CD4-positive, alpha-beta T cell (primary cell): ENCODE data around the gene ARAP2. TPM values are rescaled to one million over a fixed set of nuclear protein-coding genes. Genes with fewer than 3 reads are reported as not detected.
A peak's percentile ranks its signal among the peaks of the same experiment; 100 is the strongest.

Experiments used
- ATAC-seq: fragments of 200-7000 bp; cut with Tn5 transposase; one replicate; pipeline ENCODE4 v1.10.0; 2022; ENCODE audit warnings: mild to moderate bottlenecking; ENCODE audit not compliant: poor library complexity
- CTCF ChIA-PET: fragments of 350-600 bp; sonication (Branson Sonifier 250); formaldehyde crosslinking; loops from one replicate; lab custom pipeline; 2021; ENCODE audit warnings: antibody characterized with exemption, inconsistent platforms; lab: Charles Lee
- POLR2A ChIA-PET: fragments of 350-600 bp; sonication (Branson Sonifier 250); formaldehyde crosslinking; loops from one replicate; lab custom pipeline; 2021; ENCODE audit warnings: antibody characterized with exemption, inconsistent platforms; lab: Charles Lee
- DNase-seq, 14 experiments: peaks; one replicate each; pipeline ENCODE4 v3.0.0-alpha.2; 2013 to 2020; ENCODE audit warnings: mixed read lengths in 2 of 14
- H3K27ac ChIP-seq, 2 donors: one replicate each; pipeline versions ENCODE4 v1.5.1 to v1.7.0; 2013; ENCODE audit warnings: low read length in 2 of 2, low read depth in 1 of 2, mild to moderate bottlenecking in 1 of 2
- H3K27me3 ChIP-seq, 2 experiments: 1 replicate in 1 of 2; 2 replicates in 1 of 2; pipeline versions ENCODE4 v1.6.1 to v1.7.0; 2013; ENCODE audit warnings: low read length in 2 of 2, control low read depth in 1 of 2, mild to moderate bottlenecking in 1 of 2, moderate library complexity in 1 of 2; ENCODE audit not compliant: insufficient read depth in 2 of 2, control insufficient read depth in 1 of 2
- H3K36me3 ChIP-seq: one replicate; pipeline ENCODE4 v1.6.1; 2013; ENCODE audit warnings: low read length, control low read depth; ENCODE audit not compliant: insufficient read depth
- H3K4me1 ChIP-seq: one replicate; pipeline ENCODE4 v1.6.1; 2013; ENCODE audit warnings: low read length, control low read depth; ENCODE audit not compliant: insufficient read depth
- H3K4me3 ChIP-seq: one replicate; pipeline ENCODE4 v1.5.1; 2013; ENCODE audit warnings: mild to moderate bottlenecking, low read length, moderate library complexity
- H3K9me3 ChIP-seq, 2 experiments: 1 replicate in 1 of 2; 2 replicates in 1 of 2; pipeline versions ENCODE4 v1.6.1 to v1.7.0; 2013; ENCODE audit warnings: low read length in 2 of 2, mild to moderate bottlenecking in 2 of 2, control low read depth in 1 of 2, moderate library complexity in 1 of 2; ENCODE audit not compliant: control insufficient read depth in 1 of 2, insufficient read depth in 1 of 2
- H3K27ac Mint-ChIP-seq: one replicate; pipeline ENCODE4 v1.8.0; 2020; ENCODE audit warnings: mixed read lengths
- H3K27me3 Mint-ChIP-seq: one replicate; pipeline ENCODE4 v1.8.0; 2021; ENCODE audit warnings: mixed read lengths
- H3K36me3 Mint-ChIP-seq: one replicate; pipeline ENCODE4 v1.8.0; 2021; ENCODE audit warnings: low read depth, mixed read lengths
- H3K4me1 Mint-ChIP-seq: one replicate; pipeline ENCODE4 v1.8.0; 2021; ENCODE audit warnings: low read depth, mixed read lengths
- H3K4me3 Mint-ChIP-seq: one replicate; pipeline ENCODE4 v1.8.0; 2020; ENCODE audit warnings: mild to moderate bottlenecking, mixed read lengths
- H3K9me3 Mint-ChIP-seq: one replicate; pipeline ENCODE4 v1.8.0; 2020; ENCODE audit warnings: mixed read lengths
- intact Hi-C, 2 experiments: fragments of 100-400 bp; cut with DNase I in 1 of 2; cut with micrococcal nuclease in 1 of 2; formaldehyde crosslinking; loops; one replicate each; pipeline versions ENCODE4 v1.15.1 to v1.9.0; 2023 to 2025; cut with DNase I, micrococcal nuclease
- total RNA-seq, 174 experiments: library from RNA in 2 of 174; stranded (reverse) in 2 of 174; gene quantifications; one replicate each; pipeline ENCODE4 v1.2.3 and lab custom pipeline; 2021 to 2026
- TF ChIP-seq, protein P1 (sequence below): fragments of 200-600 bp; IDR thresholded peaks from one replicate; pipeline ENCODE4 v1.8.0; 2022; ENCODE audit warnings: antibody characterized with exemption, mild to moderate bottlenecking

The ARAP2 gene
- total RNA-seq, 2 experiments from 2014 or later: 54.3 to 63.4 TPM

- intact Hi-C loops: no loop called here
- Mint-ChIP-seq H3K27ac (no peak overlapping the region), H3K27me3 (no peaks in the 10 kb centered on the region), H3K4me1 (peaks cover 36% of the 10 kb centered on the region), H3K36me3 (no peaks in the 10 kb centered on the region), H3K9me3 (no peaks in the 10 kb centered on the region), H3K4me3 (no peak overlapping the region)
- CTCF ChIA-PET: interaction anchor here (0.8 kb wide), 1 partner anchor 17 kb away, joined by 3 read pairs; no protein-coding TSS in a partner anchor
- Histone ChIP-seq H3K4me1 (no peaks in the 10 kb centered on the region), H3K27ac (no peak overlapping the region), H3K36me3 (no peaks in the 10 kb centered on the region), H3K4me3 (no peak overlapping the region), H3K9me3 (peaks cover 0 to 5% of the 10 kb centered on the region in 2 experiments), H3K27me3 (no peaks in the 10 kb centered on the region)
- TF ChIP-seq, protein P1, sequence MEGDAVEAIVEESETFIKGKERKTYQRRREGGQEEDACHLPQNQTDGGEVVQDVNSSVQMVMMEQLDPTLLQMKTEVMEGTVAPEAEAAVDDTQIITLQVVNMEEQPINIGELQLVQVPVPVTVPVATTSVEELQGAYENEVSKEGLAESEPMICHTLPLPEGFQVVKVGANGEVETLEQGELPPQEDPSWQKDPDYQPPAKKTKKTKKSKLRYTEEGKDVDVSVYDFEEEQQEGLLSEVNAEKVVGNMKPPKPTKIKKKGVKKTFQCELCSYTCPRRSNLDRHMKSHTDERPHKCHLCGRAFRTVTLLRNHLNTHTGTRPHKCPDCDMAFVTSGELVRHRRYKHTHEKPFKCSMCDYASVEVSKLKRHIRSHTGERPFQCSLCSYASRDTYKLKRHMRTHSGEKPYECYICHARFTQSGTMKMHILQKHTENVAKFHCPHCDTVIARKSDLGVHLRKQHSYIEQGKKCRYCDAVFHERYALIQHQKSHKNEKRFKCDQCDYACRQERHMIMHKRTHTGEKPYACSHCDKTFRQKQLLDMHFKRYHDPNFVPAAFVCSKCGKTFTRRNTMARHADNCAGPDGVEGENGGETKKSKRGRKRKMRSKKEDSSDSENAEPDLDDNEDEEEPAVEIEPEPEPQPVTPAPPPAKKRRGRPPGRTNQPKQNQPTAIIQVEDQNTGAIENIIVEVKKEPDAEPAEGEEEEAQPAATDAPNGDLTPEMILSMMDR: no peak
- no peak for DNase-seq
- ATAC-seq: no peak
- POLR2A ChIA-PET: no interaction called here
Measured at GRCh38 chr4:36264207-36264826, 20.0 kb upstream of the ARAP2 start.

DNA sequence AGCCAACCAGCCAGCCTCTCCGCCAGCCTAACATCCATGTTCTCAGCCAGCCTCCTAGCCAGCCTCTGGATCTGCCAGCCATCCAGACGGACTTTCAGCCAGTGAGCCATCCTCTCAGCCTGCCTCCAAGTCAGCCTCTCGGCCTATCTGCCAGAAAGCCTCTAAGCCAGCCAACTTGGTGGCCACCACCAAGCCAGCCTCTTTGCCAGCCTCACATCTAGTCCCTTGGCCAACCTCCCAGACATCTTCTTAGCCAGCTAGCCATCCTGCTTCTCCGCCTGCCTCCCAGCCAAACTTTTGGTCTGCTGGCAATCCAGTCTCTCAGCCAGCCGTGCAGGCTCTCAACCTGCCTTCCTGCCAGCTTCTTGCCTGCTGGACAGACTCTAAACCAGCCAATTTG is 16.4 kb upstream of the ARAP2 start:
- no peak for DNase-seq
- Mint-ChIP-seq H3K4me3 (no peak overlapping the region), H3K4me1 (peaks cover 16% of the 10 kb centered on the region), H3K27ac (no peak overlapping the region), H3K36me3 (no peaks in the 10 kb centered on the region), H3K9me3 (no peaks in the 10 kb centered on the region), H3K27me3 (no peaks in the 10 kb centered on the region)
- Histone ChIP-seq H3K4me1 (peaks cover 8% of the 10 kb centered on the region), H3K27ac (no peak overlapping the region), H3K9me3 (peaks cover 0 to 5% of the 10 kb centered on the region in 2 experiments), H3K4me3 (no peak overlapping the region), H3K36me3 (no peaks in the 10 kb centered on the region), H3K27me3 (no peaks in the 10 kb centered on the region)
- no peak for ATAC-seq
- ChIA-PET POLR2A (no interaction called here), CTCF (interaction anchor here (1.0 kb wide), 1 partner anchor 26 kb away, joined by 3 read pairs; no protein-coding TSS in a partner anchor)
- intact Hi-C loops: no loop called here
- TF ChIP-seq, protein P1: no peak

GRCh38 chr4:36256398-36256891 is 12.1 kb upstream of the ARAP2 start:
- Histone ChIP-seq H3K36me3 (no peaks in the 10 kb centered on the region), H3K27me3 (no peaks in the 10 kb centered on the region), H3K4me3 (peak overlapping the region; percentile 9), H3K4me1 (peaks cover 15% of the 10 kb centered on the region), H3K9me3 (peaks cover 0 to 5% of the 10 kb centered on the region in 2 experiments), H3K27ac (peak overlapping the region in 1 of 2 donors; percentile 33)
- POLR2A ChIA-PET: interaction anchor here (0.8 to 8.2 kb wide), 2 partner anchors 13 to 59 kb away, joined by 4 to 149 read pairs; partner anchors contain the start of gene ARAP2
- intact Hi-C loops: loop anchor here in 1 of 2 experiments (5.0 kb wide), 1 partner anchor 131 kb away; no protein-coding TSS in a partner anchor
- CTCF ChIA-PET: no interaction called here
- H3K36me3 Mint-ChIP-seq: no peaks in the 10 kb centered on the region
- TF ChIP-seq, protein P1: no peak
- no peak for ATAC-seq
- no peaks in the 10 kb centered on the region for H3K9me3 Mint-ChIP-seq
- peak overlapping the region; percentile 23 for H3K4me3 Mint-ChIP-seq
- peak overlapping the region; percentile 50 for H3K27ac Mint-ChIP-seq
- no peaks in the 10 kb centered on the region for H3K27me3 Mint-ChIP-seq
- peak in 1 of 14 experiments; percentile 10 for DNase-seq
- peaks cover 36% of the 10 kb centered on the region for H3K4me1 Mint-ChIP-seq
